Smooth muscle cell (in vitro differentiated cells): ENCODE measurements around the gene HAND1. TPM values are rescaled to one million over a fixed set of nuclear protein-coding genes. Genes with fewer than 3 reads are reported as not detected.

Experiments used
- DNase-seq: peaks from one replicate; lab custom pipeline; 2025; ENCODE audit not compliant: unreplicated experiment; lab: John Stamatoyannopoulos, UW
- H2AFZ ChIP-seq: fragments of 200-600 bp; sonication (generic); 2 replicates; pipeline ENCODE4 v1.6.0; 2016; ENCODE audit warnings: antibody characterized with exemption, low read depth, mild to moderate bottlenecking
- H3F3A ChIP-seq: fragments of 200-600 bp; sonication (generic); 2 replicates; pipeline ENCODE4 v1.6.0; 2017; ENCODE audit warnings: antibody characterized with exemption, low read depth
- H3K27ac ChIP-seq: fragments of 200-600 bp; sonication (generic); 2 replicates; pipeline ENCODE4 v1.5.1; 2016; ENCODE audit warnings: low read depth, mild to moderate bottlenecking
- H3K27me3 ChIP-seq: fragments of 200-600 bp; sonication (generic); 2 replicates; pipeline ENCODE4 v1.6.1; 2016; ENCODE audit warnings: low read depth, mild to moderate bottlenecking
- H3K36me3 ChIP-seq: fragments of 200-600 bp; sonication (generic); 2 replicates; pipeline ENCODE4 v1.5.1; 2016; ENCODE audit warnings: low read depth
- H3K4me1 ChIP-seq: fragments of 200-600 bp; sonication (generic); 2 replicates; pipeline ENCODE4 v1.5.1; 2016; ENCODE audit warnings: low read depth
- H3K4me2 ChIP-seq: fragments of 200-600 bp; sonication (generic); 2 replicates; pipeline ENCODE4 v1.6.0; 2016; ENCODE audit warnings: mild to moderate bottlenecking
- H3K4me3 ChIP-seq: fragments of 200-600 bp; sonication (generic); 2 replicates; pipeline ENCODE4 v1.5.1; 2016; ENCODE audit warnings: mild to moderate bottlenecking
- H3K79me2 ChIP-seq: fragments of 200-600 bp; sonication (generic); 2 replicates; pipeline ENCODE4 v1.6.0; 2016; ENCODE audit warnings: low read depth, mild to moderate bottlenecking
- H3K9ac ChIP-seq: fragments of 200-600 bp; sonication (generic); 2 replicates; pipeline ENCODE4 v1.6.0; 2016; ENCODE audit warnings: low read depth
- H3K9me3 ChIP-seq: fragments of 200-600 bp; sonication (generic); replicated peaks from 2 replicates; pipeline ENCODE4 v1.5.1; 2016; ENCODE audit warnings: low read depth
- H4K20me1 ChIP-seq: fragments of 200-600 bp; sonication (generic); 2 replicates; pipeline ENCODE4 v1.6.0; 2016; ENCODE audit warnings: low read depth
- WGBS: methylation state at CpG from one replicate; pipeline ENCODE4 v1.1.7; 2016; ENCODE audit warnings: low lambda C conversion rate; 5-methylcytosine and 5-hydroxymethylcytosine counted together
- polyA plus RNA-seq: library from polyadenylated mRNA; unstranded; fragments of >200 nt; fragmentation: Nextera tagmentation; extraction: Ambion mirVana; gene quantifications from 2 replicates; pipeline ENCODE4 v1.2.1, GENCODE V29; 2016
- total RNA-seq: library from RNA; depleted of rRNA; stranded (reverse); fragments of >200 nt; gene quantifications from 2 replicates; pipeline ENCODE4 v1.2.3, GENCODE V29; 2014
- TF ChIP-seq, protein P1 (sequence below): fragments of 200-600 bp; sonication (generic); IDR thresholded peaks from 2 replicates; pipeline ENCODE4 v1.5.1; 2017; ENCODE audit warnings: borderline replicate concordance, mild to moderate bottlenecking, antibody characterized with exemption; ENCODE audit not compliant: insufficient read depth, poor library complexity, severe bottlenecking

HAND1 gene
- total RNA-seq (25.2 and 36.3 TPM in 2 replicates), polyA plus RNA-seq (18.2 and 68.4 TPM in 2 replicates)

GRCh38 chr5:154478224-154478565 lies at the start of gene HAND1:
TSS of gene HAND1 (minus strand) at chr5:154478227. CDS start at chr5:154478008, 219 bp downstream.
- WGBS: 0% methylated on average over 11 of the region's 20 CpGs
- H3F3A ChIP-seq: peaks cover 12% of the 10 kb centered on the region
- peak; percentile 38 for DNase-seq
- H2AFZ ChIP-seq: peak within 1 kb of the TSS; percentile 75
- peak within 1 kb of the TSS; percentile 95 for H3K4me2 ChIP-seq
- H3K4me3 ChIP-seq: peak within 1 kb of the TSS; percentile 65
- H3K9ac ChIP-seq: peak within 1 kb of the TSS; percentile 63
- peaks cover 41% of the 10 kb centered on the region for H3K27me3 ChIP-seq
- peaks cover 42% of the 10 kb centered on the region for H3K79me2 ChIP-seq
- H3K36me3 ChIP-seq: no peaks in the 10 kb centered on the region
- peak within 1 kb of the TSS; percentile 64 for H3K27ac ChIP-seq
- TF ChIP-seq, protein P1, sequence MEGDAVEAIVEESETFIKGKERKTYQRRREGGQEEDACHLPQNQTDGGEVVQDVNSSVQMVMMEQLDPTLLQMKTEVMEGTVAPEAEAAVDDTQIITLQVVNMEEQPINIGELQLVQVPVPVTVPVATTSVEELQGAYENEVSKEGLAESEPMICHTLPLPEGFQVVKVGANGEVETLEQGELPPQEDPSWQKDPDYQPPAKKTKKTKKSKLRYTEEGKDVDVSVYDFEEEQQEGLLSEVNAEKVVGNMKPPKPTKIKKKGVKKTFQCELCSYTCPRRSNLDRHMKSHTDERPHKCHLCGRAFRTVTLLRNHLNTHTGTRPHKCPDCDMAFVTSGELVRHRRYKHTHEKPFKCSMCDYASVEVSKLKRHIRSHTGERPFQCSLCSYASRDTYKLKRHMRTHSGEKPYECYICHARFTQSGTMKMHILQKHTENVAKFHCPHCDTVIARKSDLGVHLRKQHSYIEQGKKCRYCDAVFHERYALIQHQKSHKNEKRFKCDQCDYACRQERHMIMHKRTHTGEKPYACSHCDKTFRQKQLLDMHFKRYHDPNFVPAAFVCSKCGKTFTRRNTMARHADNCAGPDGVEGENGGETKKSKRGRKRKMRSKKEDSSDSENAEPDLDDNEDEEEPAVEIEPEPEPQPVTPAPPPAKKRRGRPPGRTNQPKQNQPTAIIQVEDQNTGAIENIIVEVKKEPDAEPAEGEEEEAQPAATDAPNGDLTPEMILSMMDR: no peak
- no peaks in the 10 kb centered on the region for H4K20me1 ChIP-seq
- H3K4me1 ChIP-seq: peaks cover 33% of the 10 kb centered on the region
- H3K9me3 ChIP-seq: no peaks in the 10 kb centered on the region

GRCh38 chr5:154526231-154527226 lies 48.5 kb upstream of the HAND1 start:
- Histone ChIP-seq H3K9me3 (no peaks in the 10 kb centered on the region), H3K36me3 (no peaks in the 10 kb centered on the region), H3K4me3 (no peak overlapping the region), H3K4me2 (no peak overlapping the region), H3K27me3 (no peaks in the 10 kb centered on the region), H3K27ac (no peak overlapping the region), H3K9ac (no peak overlapping the region), H3K79me2 (no peaks in the 10 kb centered on the region), H3F3A (peaks cover 27% of the 10 kb centered on the region), H3K4me1 (peaks cover 21% of the 10 kb centered on the region), H4K20me1 (no peaks in the 10 kb centered on the region), H2AFZ (no peak overlapping the region)
- TF ChIP-seq, protein P1: no peak
- no peak for DNase-seq
- 75% methylated on average over 12 of the region's 12 CpGs for WGBS

DNA sequence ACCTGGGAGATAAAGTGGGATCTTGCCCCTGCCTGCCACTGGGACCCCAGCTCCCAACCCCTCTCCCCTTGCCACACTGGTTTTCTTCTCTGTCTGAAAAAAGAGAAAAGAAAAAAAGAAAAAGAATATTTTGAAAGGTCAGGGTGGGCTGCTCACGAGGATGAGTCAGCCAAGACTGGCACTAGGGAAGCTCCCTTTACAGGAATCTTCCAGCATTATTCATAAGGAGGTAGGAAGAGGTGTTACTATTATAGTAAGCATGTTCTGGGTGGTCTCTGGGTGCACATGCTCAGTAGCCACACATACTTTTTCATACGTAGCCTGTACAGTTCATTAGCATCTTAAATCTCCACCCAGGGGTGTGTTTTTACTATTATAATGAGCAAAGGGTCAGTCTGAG lies 46.8 kb upstream of the HAND1 start:
- WGBS: 17% methylated on average over 2 of the region's 2 CpGs
- no peaks in the 10 kb centered on the region for H3K79me2 ChIP-seq

More for the DNA sequence above, 46.8 kb upstream of the HAND1 start:
- TF ChIP-seq, protein P1: no peak
- H3K9me3 ChIP-seq: no peaks in the 10 kb centered on the region
- H4K20me1 ChIP-seq: no peaks in the 10 kb centered on the region
- H3K4me2 ChIP-seq: peak overlapping the region; percentile 54
- no peak overlapping the region for H3K4me3 ChIP-seq
- no peaks in the 10 kb centered on the region for H3K36me3 ChIP-seq
- no peaks in the 10 kb centered on the region for H3K27me3 ChIP-seq
- peaks cover 34% of the 10 kb centered on the region for H3F3A ChIP-seq
- DNase-seq: no peak
- H2AFZ ChIP-seq: no peak overlapping the region
- peaks cover 21% of the 10 kb centered on the region for H3K4me1 ChIP-seq
- peak overlapping the region; percentile 84 for H3K27ac ChIP-seq
- peak overlapping the region; percentile 36 for H3K9ac ChIP-seq
